Inflammatory macrophage (primary cell): ENCODE results near the gene STK10.
"Not testable (repeated sequence)": the region's sequence is repeated elsewhere in the genome, so short reads cannot be mapped to it uniquely, and the experiment has no call there.

ENCODE experiments used
- DNase-seq, 2 donors: peaks; one replicate each; pipeline ENCODE4 v3.0.0-alpha.2; 2020 to 2022

The STK10 gene

GRCh38 chr5:172051643-172052339 is 136.2 kb downstream of the STK10 start:
- peak in 1 of 2 donors; percentile 38 for DNase-seq

DNA sequence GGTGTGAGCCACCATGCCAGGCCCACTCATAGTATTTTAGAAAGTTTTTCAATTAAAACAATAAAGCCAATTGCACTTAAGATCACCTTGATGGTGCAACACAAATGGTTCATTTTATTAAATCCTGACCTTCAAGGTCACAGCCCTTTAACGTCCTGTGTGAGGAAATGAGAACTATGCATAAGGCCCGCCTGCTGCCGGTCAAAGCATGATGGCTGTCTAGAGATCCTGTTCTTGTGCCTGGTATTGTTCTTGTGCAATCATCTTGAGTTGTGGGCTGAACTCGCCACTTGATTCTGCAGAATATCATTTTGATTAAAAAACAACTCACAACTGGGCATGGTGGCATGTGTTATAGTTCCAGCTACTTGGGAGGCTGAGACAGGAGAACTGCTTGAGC is 137.9 kb downstream of the STK10 start:
- peak; percentile 54 to 77 for DNase-seq

GRCh38 chr5:172049226-172049796 is 138.7 kb downstream of the STK10 start:
- DNase-seq: no peak

GRCh38 chr5:172048539-172049101 is 139.4 kb downstream of the STK10 start:
- no peak for DNase-seq

DNA sequence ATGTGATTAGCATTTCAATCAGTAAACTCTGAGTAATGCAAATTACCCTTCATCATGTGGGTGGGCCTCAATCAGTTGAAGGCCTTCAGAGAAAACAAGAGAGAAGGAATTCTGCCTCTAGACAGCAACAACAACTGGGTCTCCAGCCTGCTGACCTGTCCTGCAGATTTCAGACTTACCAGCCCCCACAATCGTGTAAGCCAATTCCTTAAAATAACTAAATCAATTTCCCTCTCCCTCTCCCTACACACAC is 139.9 kb downstream of the STK10 start:
- no peak for DNase-seq

DNA sequence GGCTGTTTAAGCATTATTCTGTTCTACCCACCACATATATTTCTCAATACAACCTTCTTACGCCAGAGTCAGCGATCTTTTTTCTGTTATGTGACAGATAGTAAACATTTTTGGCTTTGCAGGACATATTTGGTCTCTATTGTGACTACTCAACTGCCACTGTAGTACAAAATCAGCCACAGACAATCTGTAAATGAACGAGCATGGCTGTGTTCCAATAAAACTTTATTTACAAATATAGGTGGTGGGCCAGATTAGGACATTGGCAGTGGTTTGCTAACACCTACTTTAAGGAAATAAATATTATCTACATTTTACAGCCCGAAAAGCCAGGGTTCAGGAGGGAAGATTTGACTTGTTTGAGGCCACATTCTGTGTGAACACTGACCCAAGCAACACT is 141.4 kb downstream of the STK10 start:
- peak; percentile 24 to 27 for DNase-seq

- DNase-seq: no peak
Observed at GRCh38 chr5:172045315-172045632, 142.8 kb downstream of the STK10 start.

- DNase-seq: no peak
Observed at GRCh38 chr5:172044631-172045314, 143.3 kb downstream of the STK10 start.

DNA sequence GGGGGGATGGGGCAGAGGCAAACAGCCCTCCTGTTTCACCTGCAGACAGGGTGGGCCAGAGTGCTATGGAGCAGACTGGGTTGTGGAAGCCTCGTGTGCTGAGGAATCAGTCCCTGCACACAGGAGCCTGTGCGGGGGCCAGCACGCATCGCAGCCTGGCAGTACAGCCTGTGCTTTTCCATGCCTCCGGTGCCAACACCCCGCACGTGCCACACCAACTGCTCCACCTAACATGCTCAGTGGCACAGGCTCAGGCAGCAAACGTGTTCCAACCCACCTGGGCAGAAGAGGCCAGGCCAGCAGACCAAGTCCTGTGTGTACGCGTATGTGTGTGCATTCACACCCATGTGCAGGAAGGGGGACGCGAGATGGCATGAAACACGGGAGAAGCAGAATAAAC is 144.2 kb downstream of the STK10 start:
- DNase-seq: no peak

GRCh38 chr5:172042183-172042582 is 145.8 kb downstream of the STK10 start:
- no peak for DNase-seq

- peak in 1 of 2 donors; percentile 26 for DNase-seq
Observed at GRCh38 chr5:172038167-172038566, 149.9 kb downstream of the STK10 start.

DNA sequence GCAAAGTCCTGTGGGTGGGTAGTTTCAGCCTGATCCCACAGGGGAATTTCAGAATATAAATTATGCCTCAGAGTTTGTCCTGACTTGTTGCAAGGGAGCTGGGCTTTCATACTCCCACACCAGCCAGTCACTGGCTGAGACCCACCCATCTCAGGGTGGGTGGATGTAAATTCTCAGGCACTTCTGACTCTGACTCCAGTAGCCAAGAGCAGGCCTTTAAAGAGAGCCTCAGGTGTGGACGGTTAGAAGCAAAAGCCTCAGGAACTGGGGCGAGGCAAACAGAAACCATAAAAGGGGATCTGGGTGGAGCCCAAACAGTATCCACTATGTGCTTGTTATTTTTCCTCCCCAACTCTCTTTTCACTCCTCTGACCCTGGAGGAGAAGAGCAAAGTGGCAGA is 153.0 kb downstream of the STK10 start:
- peak in 1 of 2 donors; percentile 53 for DNase-seq

GRCh38 chr5:172031894-172032461 is 156.0 kb downstream of the STK10 start:
- no peak for DNase-seq

GRCh38 chr5:172029876-172030275 is 158.1 kb downstream of the STK10 start:
- DNase-seq: no peak

DNA sequence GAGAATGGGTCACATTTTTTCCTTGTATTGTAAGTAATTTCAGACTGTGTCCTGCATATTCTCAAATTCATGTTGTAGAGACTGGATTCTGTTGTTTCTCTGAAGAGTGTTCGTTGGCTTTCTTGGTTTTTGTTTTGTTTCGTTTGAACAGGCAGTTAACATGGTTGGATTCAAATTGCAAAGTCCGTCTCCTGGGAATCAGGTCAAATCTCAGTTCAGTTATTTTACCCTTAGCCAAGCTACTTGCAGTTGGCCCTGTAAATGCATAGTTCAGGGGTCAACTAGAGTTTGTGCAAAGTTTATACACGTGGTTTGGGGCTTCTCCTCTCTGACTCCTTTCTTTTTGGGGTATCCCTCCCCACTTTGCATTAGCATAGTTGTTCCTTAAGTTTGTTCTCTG is 159.9 kb downstream of the STK10 start:
- DNase-seq: no peak

DNA sequence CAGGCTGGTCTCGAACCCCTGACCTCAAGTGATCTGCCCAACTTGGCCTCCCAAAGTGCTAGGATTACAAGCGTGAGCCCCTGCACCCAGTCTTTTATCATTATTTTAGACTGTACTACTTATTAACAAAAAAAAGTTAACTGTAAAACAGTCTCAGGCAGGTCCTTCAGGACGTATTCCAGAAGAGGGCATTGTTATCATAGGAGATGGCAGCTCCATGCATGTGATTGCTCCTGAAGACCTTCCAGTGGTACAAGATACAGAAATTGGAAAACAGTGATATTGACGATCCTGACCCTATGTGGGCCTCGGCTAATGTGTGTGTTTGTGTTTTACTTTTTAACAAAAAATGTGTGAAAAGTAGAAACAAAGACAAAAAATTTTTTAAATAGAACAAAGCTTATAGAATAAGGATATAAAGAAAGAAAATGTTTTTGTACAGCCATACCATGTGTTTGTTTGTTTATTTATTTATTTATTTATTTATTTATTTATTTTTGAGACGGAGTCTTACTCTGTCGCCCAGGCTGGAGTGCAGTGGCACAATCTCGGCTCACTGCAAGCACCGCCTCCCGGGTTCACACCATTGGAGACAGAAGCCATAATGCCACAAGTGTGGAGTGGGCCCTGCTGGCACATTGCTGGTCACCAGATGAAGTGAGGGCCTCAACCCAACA is 167.8 kb downstream of the STK10 start:
- DNase-seq: not testable (repeated sequence)

DNA sequence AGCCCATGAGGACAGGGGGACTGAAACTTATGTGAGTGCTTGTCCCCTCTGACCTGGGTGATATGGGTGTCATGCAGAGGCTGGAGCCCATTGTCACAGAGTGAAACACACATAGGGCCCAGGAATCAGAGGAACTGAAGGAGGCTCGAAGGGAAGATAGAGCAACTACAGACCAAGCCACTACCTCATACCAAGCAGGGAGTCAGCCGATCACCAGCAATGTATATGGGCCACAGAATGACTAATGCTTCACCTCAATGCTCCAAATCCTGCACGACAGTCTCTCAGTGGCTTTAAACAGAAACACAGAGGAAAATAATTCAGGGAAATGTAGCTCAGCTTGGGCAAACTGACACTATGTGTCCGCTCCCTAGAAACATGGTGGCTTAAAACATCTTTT is 172.7 kb downstream of the STK10 start:
- DNase-seq: no peak

DNA sequence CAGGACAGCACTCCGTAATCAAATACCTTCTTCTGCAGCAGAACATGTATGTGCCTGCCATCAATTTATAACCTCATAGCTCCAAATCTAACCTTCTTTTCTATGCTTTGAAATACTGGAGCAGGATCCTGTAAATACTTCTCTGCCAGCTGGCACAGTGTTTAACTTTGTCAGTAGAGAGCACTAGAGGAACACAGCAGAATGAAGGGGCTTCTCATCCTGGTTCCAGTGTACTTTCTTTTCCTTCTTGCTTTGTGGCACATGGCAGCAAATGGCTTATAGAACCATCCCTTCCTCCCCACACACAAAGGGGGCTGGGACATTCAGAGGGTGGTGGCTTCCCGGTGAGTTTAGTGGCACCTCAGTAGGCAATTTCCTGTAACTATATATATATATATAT is 177.7 kb downstream of the STK10 start:
- no peak for DNase-seq

GRCh38 chr5:172009536-172010270 is 178.3 kb downstream of the STK10 start:
- peak in 1 of 2 donors; percentile 34 for DNase-seq

DNA sequence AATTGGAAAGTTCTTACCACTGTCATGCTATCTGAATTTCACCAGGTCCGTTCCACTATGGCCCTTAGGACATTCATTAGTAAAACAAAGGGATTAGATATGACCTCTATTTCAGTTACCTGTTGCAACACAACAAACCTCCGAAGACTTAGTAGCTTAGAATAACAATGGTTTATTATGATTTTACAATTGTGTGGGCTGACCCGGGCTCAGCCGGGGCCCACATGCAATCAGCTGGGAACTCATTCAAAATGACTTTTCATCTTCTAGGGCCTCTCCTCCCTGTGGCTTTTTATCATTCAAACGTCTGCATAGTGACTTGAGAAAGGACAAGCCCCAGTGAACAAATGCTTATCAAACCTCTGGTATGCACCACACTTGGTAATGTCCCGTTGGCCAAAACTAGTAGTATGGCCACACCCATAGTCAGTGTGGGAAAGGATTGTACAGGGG is 179.3 kb downstream of the STK10 start:
- no peak for DNase-seq

DNA sequence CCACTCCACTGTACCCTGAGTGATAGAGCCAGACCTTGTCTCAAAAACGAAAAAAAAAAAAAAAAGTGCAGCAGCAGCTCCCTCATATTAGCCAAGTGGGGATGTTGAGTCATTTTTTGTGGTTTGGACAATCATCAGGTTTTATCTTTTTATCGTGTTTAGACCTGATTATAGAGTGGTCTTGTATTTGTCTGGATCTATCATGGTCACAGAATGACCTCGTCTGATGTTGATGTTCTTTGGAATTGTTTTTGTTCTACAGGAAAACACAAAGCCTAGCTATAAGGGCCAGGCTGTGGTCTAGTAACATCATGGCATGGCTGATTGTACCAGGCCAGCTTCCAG is 179.9 kb downstream of the STK10 start:
- DNase-seq: no peak
